Suprapubic skin (tissue), 3 donors: ENCODE results near the gene CAPN8.

Experiments used
- EP300 ChIP-seq: sonication (generic); formaldehyde crosslinking; IDR thresholded peaks from one replicate; pipeline ENCODE4 v1.6.1; 2017; ENCODE audit warnings: antibody characterized with exemption
- TF ChIP-seq, protein P1 (sequence below), 2 donors: fragments of 200-600 bp in 1 of 2; fragments of 450-650 bp in 1 of 2; sonication (generic) in 1 of 2; IDR thresholded peaks; one replicate each; pipeline ENCODE4 v1.5.1; 2016 to 2019; ENCODE audit warnings: antibody characterized with exemption in 2 of 2, mild to moderate bottlenecking in 1 of 2, moderate library complexity in 1 of 2

DNA sequence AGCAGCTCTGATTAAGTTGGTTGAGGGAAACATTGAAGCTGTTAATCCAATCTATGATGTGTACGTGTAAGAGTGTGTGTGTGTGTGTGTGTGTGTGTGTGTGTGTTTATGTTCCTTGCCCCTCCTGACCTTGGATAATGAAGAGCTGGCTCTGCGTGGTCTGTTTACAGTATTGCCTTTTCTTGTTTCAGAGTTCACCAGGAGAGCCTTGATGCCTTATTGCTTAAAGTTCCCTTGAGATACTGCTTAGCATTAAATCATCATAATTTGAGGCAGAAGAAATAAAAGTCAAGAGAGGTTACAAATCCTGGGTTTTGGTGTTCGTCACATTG lies 36.4 kb downstream of the CAPN8 start:
- TF ChIP-seq, protein P1, sequence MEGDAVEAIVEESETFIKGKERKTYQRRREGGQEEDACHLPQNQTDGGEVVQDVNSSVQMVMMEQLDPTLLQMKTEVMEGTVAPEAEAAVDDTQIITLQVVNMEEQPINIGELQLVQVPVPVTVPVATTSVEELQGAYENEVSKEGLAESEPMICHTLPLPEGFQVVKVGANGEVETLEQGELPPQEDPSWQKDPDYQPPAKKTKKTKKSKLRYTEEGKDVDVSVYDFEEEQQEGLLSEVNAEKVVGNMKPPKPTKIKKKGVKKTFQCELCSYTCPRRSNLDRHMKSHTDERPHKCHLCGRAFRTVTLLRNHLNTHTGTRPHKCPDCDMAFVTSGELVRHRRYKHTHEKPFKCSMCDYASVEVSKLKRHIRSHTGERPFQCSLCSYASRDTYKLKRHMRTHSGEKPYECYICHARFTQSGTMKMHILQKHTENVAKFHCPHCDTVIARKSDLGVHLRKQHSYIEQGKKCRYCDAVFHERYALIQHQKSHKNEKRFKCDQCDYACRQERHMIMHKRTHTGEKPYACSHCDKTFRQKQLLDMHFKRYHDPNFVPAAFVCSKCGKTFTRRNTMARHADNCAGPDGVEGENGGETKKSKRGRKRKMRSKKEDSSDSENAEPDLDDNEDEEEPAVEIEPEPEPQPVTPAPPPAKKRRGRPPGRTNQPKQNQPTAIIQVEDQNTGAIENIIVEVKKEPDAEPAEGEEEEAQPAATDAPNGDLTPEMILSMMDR (IDR thresholded peaks at IDR 0.05) = no peak
- no peak for TF ChIP-seq EP300
